ENCODE measurements around the gene FAM199X.

The FAM199X gene

DNA sequence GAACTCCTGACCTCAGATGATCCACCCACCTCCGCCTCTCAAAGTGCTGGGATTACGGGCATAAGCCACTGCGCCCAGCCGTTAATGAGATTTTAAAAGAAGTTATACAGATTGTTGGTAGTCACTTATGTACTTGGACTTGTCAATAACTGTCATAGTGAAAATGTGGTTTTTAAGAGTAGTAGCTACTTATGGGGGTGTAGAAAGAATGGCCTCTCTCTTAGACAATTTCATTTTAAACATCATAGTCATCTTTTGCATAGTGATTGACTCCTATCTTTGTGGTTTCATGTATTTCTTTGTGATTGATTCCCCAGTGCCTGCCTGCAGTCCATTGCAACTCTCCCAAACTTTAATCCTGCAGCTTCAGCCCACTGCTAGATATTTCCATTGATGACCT, 17.4 kb downstream of the FAM199X start:
- no peak for DNase-seq (ENCODE audit: low read depth)
- no peak overlapping the region for H3K4me3 ChIP-seq (ENCODE audit: control insufficient read depth, low read depth, low read length)
- TF ChIP-seq CTCF (IDR thresholded peaks at IDR 0.05; ENCODE audit: control insufficient read depth, insufficient read depth, low read depth, low read length, missing control alignments): no peak

DNA sequence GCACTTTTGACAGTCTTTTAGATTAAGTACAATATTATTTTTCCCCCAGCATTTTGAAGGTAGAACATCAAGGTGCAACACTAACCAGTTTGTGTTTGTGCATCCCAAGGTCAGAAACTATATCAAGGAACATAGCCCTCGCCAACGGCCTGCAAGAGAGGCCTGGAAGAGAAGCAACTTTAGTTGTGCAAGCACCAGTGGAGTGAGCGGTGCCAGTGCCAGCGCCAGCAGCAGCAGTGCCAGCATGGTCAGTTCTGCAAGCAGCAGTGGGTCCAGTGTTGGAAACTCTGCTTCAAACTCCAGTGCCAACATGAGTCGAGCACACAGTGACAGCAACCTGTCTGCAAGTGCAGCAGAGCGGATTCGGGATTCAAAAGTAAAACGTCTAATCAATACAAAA, 21.7 kb downstream of the FAM199X start:
- TF ChIP-seq CTCF (IDR thresholded peaks at IDR 0.05; ENCODE audit: control insufficient read depth, insufficient read depth, low read depth, low read length, missing control alignments): no peak
- no peak for DNase-seq (ENCODE audit: low read depth)
- no peak overlapping the region for H3K4me3 ChIP-seq (ENCODE audit: control insufficient read depth, low read depth, low read length)

DNA sequence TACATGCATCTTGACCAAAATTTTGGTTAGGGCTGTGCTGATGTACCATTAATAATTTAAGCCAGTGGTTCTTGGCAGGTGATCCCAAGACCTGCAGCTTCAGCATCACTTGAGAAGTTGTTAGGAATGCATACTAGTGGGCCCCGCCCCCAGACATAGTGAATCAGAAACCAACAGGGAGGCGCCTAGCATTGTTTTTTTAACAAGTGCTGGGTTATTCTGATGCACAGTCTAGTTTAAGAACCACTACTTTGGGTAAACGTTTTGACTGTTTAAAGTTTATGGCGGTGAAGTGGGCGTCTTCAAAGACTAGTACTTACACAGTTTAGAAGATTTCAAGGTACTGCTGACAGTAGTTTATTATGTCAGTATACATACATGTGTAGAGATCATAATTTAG, 23.6 kb downstream of the FAM199X start:
- DNase-seq (ENCODE audit: low read depth): no peak
- H3K4me3 ChIP-seq (ENCODE audit: control insufficient read depth, low read depth, low read length): no peak overlapping the region
- no peak for TF ChIP-seq CTCF (IDR thresholded peaks at IDR 0.05; ENCODE audit: control insufficient read depth, insufficient read depth, low read depth, low read length, missing control alignments)

DNA sequence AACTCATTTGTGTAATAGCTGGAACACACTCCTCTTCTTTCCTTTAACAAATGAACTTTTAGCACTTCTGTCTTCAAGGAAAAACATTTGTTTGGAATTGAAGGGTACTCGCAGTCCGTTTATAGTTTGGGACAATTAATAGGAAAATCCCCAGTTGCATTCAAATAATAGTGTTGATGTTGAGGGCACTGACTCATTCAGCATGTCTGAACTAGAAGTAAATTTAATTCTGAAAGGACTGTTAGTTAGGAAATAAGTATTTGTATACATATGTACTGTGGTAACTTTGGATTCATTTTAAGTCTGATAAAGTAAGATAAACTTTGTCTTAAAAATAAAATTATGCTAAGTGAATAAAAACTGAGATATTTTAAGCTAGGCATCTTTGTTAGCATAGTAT, 27.2 kb downstream of the FAM199X start:
- no peak overlapping the region for H3K4me3 ChIP-seq (ENCODE audit: control insufficient read depth, low read depth, low read length)
- TF ChIP-seq CTCF (IDR thresholded peaks at IDR 0.05; ENCODE audit: control insufficient read depth, insufficient read depth, low read depth, low read length, missing control alignments): no peak
- DNase-seq (ENCODE audit: low read depth): no peak

- no peak overlapping the region for H3K4me3 ChIP-seq (ENCODE audit: control insufficient read depth, low read depth, low read length)
- no peak for DNase-seq (ENCODE audit: low read depth)
- no peak for TF ChIP-seq CTCF (IDR thresholded peaks at IDR 0.05; ENCODE audit: control insufficient read depth, insufficient read depth, low read depth, low read length, missing control alignments)
Observed at GRCh38 chrX:104195013-104195412, 28.8 kb downstream of the FAM199X start.

GRCh38 chrX:104195489-104196084, 29.3 kb downstream of the FAM199X start:
- H3K4me3 ChIP-seq (ENCODE audit: control insufficient read depth, low read depth, low read length): no peak overlapping the region
- peak; percentile 0 for DNase-seq (ENCODE audit: low read depth)
- peak; percentile 77 for TF ChIP-seq CTCF (IDR thresholded peaks at IDR 0.05; ENCODE audit: control insufficient read depth, insufficient read depth, low read depth, low read length, missing control alignments)

GRCh38 chrX:104205548-104205947, 39.3 kb downstream of the FAM199X start:
- DNase-seq (ENCODE audit: low read depth): no peak
- TF ChIP-seq CTCF (IDR thresholded peaks at IDR 0.05; ENCODE audit: control insufficient read depth, insufficient read depth, low read depth, low read length, missing control alignments): no peak
- no peak overlapping the region for H3K4me3 ChIP-seq (ENCODE audit: control insufficient read depth, low read depth, low read length)

All from AG09309 (cell line).